Measurements from ENCODE around the gene UPK3BL2.
"Not testable (repeated sequence)": the region's sequence is repeated elsewhere in the genome, so short reads cannot be mapped to it uniquely, and the experiment has no call there.

UPK3BL2 gene

GRCh38 chr7:102531583-102531982 is 11.9 kb downstream of the UPK3BL2 start:
- H2BK12ac ChIP-seq (ENCODE audit: low read length); H2AFZ ChIP-seq (ENCODE audit: low read length); H2BK15ac ChIP-seq (ENCODE audit: low read length); H3K79me1 ChIP-seq (ENCODE audit: low read depth, low read length); H3K9me3 ChIP-seq (replicated peaks in 1 of 2; ENCODE audit: control insufficient read depth in 2 of 2, insufficient read depth in 1 of 2, low read depth in 1 of 2, low read length in 2 of 2); H3K4me3 ChIP-seq (ENCODE audit: low read length in 2 of 2); H4K8ac ChIP-seq (ENCODE audit: low read depth, low read length); H3K4me1 ChIP-seq (ENCODE audit: control insufficient read depth in 2 of 2, insufficient read depth in 1 of 2, low read depth in 1 of 2, low read length in 2 of 2); H3K18ac ChIP-seq (ENCODE audit: low read length); H4K91ac ChIP-seq (ENCODE audit: low read depth, low read length, poor library complexity); H2BK5ac ChIP-seq (ENCODE audit: low read length); H3K36me3 ChIP-seq (replicated peaks in 1 of 2; ENCODE audit: control insufficient read depth in 2 of 2, insufficient read depth in 2 of 2, low read length in 2 of 2); H3K9ac ChIP-seq (ENCODE audit: low read depth, low read length, poor library complexity); H2AK5ac ChIP-seq (ENCODE audit: low read depth, low read length); H3K23ac ChIP-seq (ENCODE audit: low read depth, low read length, poor library complexity); H2BK120ac ChIP-seq (ENCODE audit: low read depth, low read length); H3K27ac ChIP-seq (replicated peaks; ENCODE audit: low read length); DNase-seq (ENCODE audit: low spot score); H3K27me3 ChIP-seq (ENCODE audit: control insufficient read depth in 3 of 3, insufficient read depth in 3 of 3, low read depth in 1 of 3, low read length in 3 of 3); H3K14ac ChIP-seq (ENCODE audit: low read length); H3K4me2 ChIP-seq (ENCODE audit: insufficient read depth, low read length, poor library complexity, severe bottlenecking); H3K4ac ChIP-seq (ENCODE audit: low read length): not testable (repeated sequence)
- no CpG with 5 or more reads among the region's 7 CpGs for WGBS, 2 donors (ENCODE audit: extremely low coverage in 2 of 2, insufficient read length in 2 of 2, insufficient replicate concordance in 1 of 2)

GRCh38 chr7:102527822-102528793 is 15.4 kb downstream of the UPK3BL2 start:
- H3K27me3 ChIP-seq (ENCODE audit: control insufficient read depth in 3 of 3, insufficient read depth in 3 of 3, low read depth in 1 of 3, low read length in 3 of 3); H3K27ac ChIP-seq (replicated peaks; ENCODE audit: low read length); H3K4me3 ChIP-seq (ENCODE audit: low read length in 2 of 2); H4K8ac ChIP-seq (ENCODE audit: low read depth, low read length); H4K91ac ChIP-seq (ENCODE audit: low read depth, low read length, poor library complexity); H3K23ac ChIP-seq (ENCODE audit: low read depth, low read length, poor library complexity); DNase-seq (ENCODE audit: low spot score); H3K4ac ChIP-seq (ENCODE audit: low read length); H3K4me2 ChIP-seq (ENCODE audit: insufficient read depth, low read length, poor library complexity, severe bottlenecking); H2BK5ac ChIP-seq (ENCODE audit: low read length); H3K36me3 ChIP-seq (replicated peaks in 1 of 2; ENCODE audit: control insufficient read depth in 2 of 2, insufficient read depth in 2 of 2, low read length in 2 of 2); H2BK120ac ChIP-seq (ENCODE audit: low read depth, low read length); H3K79me1 ChIP-seq (ENCODE audit: low read depth, low read length); H3K9me3 ChIP-seq (replicated peaks in 1 of 2; ENCODE audit: control insufficient read depth in 2 of 2, insufficient read depth in 1 of 2, low read depth in 1 of 2, low read length in 2 of 2); H3K4me1 ChIP-seq (ENCODE audit: control insufficient read depth in 2 of 2, insufficient read depth in 1 of 2, low read depth in 1 of 2, low read length in 2 of 2); H3K9ac ChIP-seq (ENCODE audit: low read depth, low read length, poor library complexity); H3K18ac ChIP-seq (ENCODE audit: low read length); H2BK15ac ChIP-seq (ENCODE audit: low read length); H2BK12ac ChIP-seq (ENCODE audit: low read length); H2AK5ac ChIP-seq (ENCODE audit: low read depth, low read length); H3K14ac ChIP-seq (ENCODE audit: low read length); H2AFZ ChIP-seq (ENCODE audit: low read length): not testable (repeated sequence)
- WGBS, 2 donors (ENCODE audit: extremely low coverage in 2 of 2, insufficient read length in 2 of 2, insufficient replicate concordance in 1 of 2), result no CpG with 5 or more reads among the region's 13 CpGs

DNA sequence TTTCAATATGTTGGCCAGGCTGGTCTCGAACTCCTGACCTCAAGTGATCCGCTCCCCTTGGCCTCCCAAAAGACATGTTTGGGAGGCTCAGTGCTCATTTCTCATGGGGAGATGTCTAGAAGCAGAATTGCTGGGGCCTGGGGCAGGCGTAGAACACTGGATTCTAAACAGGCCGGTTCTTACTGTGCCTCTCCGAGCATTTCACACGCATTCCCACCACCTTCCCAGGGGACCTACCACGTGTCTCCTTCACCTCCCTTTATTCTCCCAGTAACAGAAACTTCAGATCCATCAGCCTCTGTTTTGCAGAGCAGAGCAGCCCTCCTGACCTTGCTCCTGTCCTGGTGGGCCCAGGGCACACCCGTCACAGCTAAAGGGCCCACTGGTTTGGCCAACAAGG is 16.3 kb downstream of the UPK3BL2 start:
- WGBS, 2 donors (ENCODE audit: extremely low coverage in 2 of 2, insufficient read length in 2 of 2, insufficient replicate concordance in 1 of 2), result no CpG with 5 or more reads among the region's 8 CpGs
- H3K36me3 ChIP-seq (replicated peaks in 1 of 2; ENCODE audit: control insufficient read depth in 2 of 2, insufficient read depth in 2 of 2, low read length in 2 of 2); H2AK5ac ChIP-seq (ENCODE audit: low read depth, low read length); H3K79me1 ChIP-seq (ENCODE audit: low read depth, low read length); H2AFZ ChIP-seq (ENCODE audit: low read length); H3K4me3 ChIP-seq (ENCODE audit: low read length in 2 of 2); H3K9me3 ChIP-seq (replicated peaks in 1 of 2; ENCODE audit: control insufficient read depth in 2 of 2, insufficient read depth in 1 of 2, low read depth in 1 of 2, low read length in 2 of 2); H3K4ac ChIP-seq (ENCODE audit: low read length); H2BK15ac ChIP-seq (ENCODE audit: low read length); H3K18ac ChIP-seq (ENCODE audit: low read length); DNase-seq (ENCODE audit: low spot score); H3K27ac ChIP-seq (replicated peaks; ENCODE audit: low read length); H3K4me1 ChIP-seq (ENCODE audit: control insufficient read depth in 2 of 2, insufficient read depth in 1 of 2, low read depth in 1 of 2, low read length in 2 of 2); H3K23ac ChIP-seq (ENCODE audit: low read depth, low read length, poor library complexity); H2BK12ac ChIP-seq (ENCODE audit: low read length); H4K91ac ChIP-seq (ENCODE audit: low read depth, low read length, poor library complexity); H3K14ac ChIP-seq (ENCODE audit: low read length); H2BK120ac ChIP-seq (ENCODE audit: low read depth, low read length); H2BK5ac ChIP-seq (ENCODE audit: low read length); H3K4me2 ChIP-seq (ENCODE audit: insufficient read depth, low read length, poor library complexity, severe bottlenecking); H4K8ac ChIP-seq (ENCODE audit: low read depth, low read length); H3K9ac ChIP-seq (ENCODE audit: low read depth, low read length, poor library complexity); H3K27me3 ChIP-seq (ENCODE audit: control insufficient read depth in 3 of 3, insufficient read depth in 3 of 3, low read depth in 1 of 3, low read length in 3 of 3): not testable (repeated sequence)

DNA sequence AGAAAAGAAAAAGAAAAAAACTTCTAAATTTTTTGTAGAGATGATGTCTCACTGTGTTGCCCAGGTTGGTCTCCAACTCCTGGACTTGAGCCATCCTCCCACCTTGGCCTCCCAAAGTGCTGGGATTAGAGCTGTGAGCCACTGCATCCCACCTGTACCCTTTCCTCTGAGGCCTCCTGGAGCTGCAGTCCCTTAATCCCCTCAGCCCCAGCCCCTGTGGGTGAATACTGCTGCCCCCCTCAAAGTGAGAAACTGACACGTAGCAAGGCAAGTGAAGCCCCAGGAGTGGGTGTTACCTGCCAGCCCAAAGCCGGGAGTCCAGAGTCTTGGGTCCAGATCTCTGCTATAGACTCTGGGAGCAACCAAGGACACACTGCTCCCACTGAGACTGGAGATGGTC is 18.7 kb downstream of the UPK3BL2 start:
- H3K23ac ChIP-seq (ENCODE audit: low read depth, low read length, poor library complexity); H2AFZ ChIP-seq (ENCODE audit: low read length); H4K91ac ChIP-seq (ENCODE audit: low read depth, low read length, poor library complexity); H3K4ac ChIP-seq (ENCODE audit: low read length); H3K9me3 ChIP-seq (replicated peaks in 1 of 2; ENCODE audit: control insufficient read depth in 2 of 2, insufficient read depth in 1 of 2, low read depth in 1 of 2, low read length in 2 of 2); H3K18ac ChIP-seq (ENCODE audit: low read length); H3K4me1 ChIP-seq (ENCODE audit: control insufficient read depth in 2 of 2, insufficient read depth in 1 of 2, low read depth in 1 of 2, low read length in 2 of 2); H3K36me3 ChIP-seq (replicated peaks in 1 of 2; ENCODE audit: control insufficient read depth in 2 of 2, insufficient read depth in 2 of 2, low read length in 2 of 2); H3K27me3 ChIP-seq (ENCODE audit: control insufficient read depth in 3 of 3, insufficient read depth in 3 of 3, low read depth in 1 of 3, low read length in 3 of 3); H2BK12ac ChIP-seq (ENCODE audit: low read length); H3K4me2 ChIP-seq (ENCODE audit: insufficient read depth, low read length, poor library complexity, severe bottlenecking); H3K27ac ChIP-seq (replicated peaks; ENCODE audit: low read length); H4K8ac ChIP-seq (ENCODE audit: low read depth, low read length); H2BK120ac ChIP-seq (ENCODE audit: low read depth, low read length); H3K14ac ChIP-seq (ENCODE audit: low read length); H3K79me1 ChIP-seq (ENCODE audit: low read depth, low read length); H3K4me3 ChIP-seq (ENCODE audit: low read length in 2 of 2); H2AK5ac ChIP-seq (ENCODE audit: low read depth, low read length); H3K9ac ChIP-seq (ENCODE audit: low read depth, low read length, poor library complexity); H2BK15ac ChIP-seq (ENCODE audit: low read length); DNase-seq (ENCODE audit: low spot score); H2BK5ac ChIP-seq (ENCODE audit: low read length): not testable (repeated sequence)
- no CpG with 5 or more reads among the region's 2 CpGs for WGBS, 2 donors (ENCODE audit: extremely low coverage in 2 of 2, insufficient read length in 2 of 2, insufficient replicate concordance in 1 of 2)

Data from neuronal stem cell (in vitro differentiated cells).